Parathyroid adenoma (tissue), 2 donors: ENCODE data around the gene APOA1.

Experiments used
- H2AFZ ChIP-seq: fragments of 300-600 bp; sonication (generic); one replicate; pipeline ENCODE4 v1.7.0; 2017; ENCODE audit warnings: antibody characterized with exemption, mild to moderate bottlenecking
- H3K27ac ChIP-seq: fragments of 300-600 bp; sonication (generic); one replicate; pipeline ENCODE4 v1.7.0; 2017
- H3K27me3 ChIP-seq: fragments of 300-600 bp; sonication (generic); one replicate; pipeline ENCODE4 v1.7.0; 2017; ENCODE audit warnings: low read length; ENCODE audit not compliant: control insufficient read depth, insufficient read depth
- H3K36me3 ChIP-seq: fragments of 300-600 bp; sonication (generic); one replicate; pipeline ENCODE4 v1.7.0; 2017; ENCODE audit warnings: low read length; ENCODE audit not compliant: control insufficient read depth, insufficient read depth
- H3K4me1 ChIP-seq: fragments of 300-600 bp; sonication (generic); one replicate; pipeline ENCODE4 v1.7.0; 2017; ENCODE audit warnings: control low read depth
- H3K4me2 ChIP-seq: fragments of 300-600 bp; sonication (generic); one replicate; pipeline ENCODE4 v1.7.0; 2017; ENCODE audit warnings: low read length
- H3K4me3 ChIP-seq: fragments of 300-600 bp; sonication (generic); one replicate; pipeline ENCODE4 v1.7.0; 2017; ENCODE audit warnings: low read depth, low read length
- H3K79me2 ChIP-seq: fragments of 300-600 bp; sonication (generic); one replicate; pipeline ENCODE4 v1.7.0; 2017; ENCODE audit warnings: control low read depth
- H3K9ac ChIP-seq: fragments of 300-600 bp; sonication (generic); one replicate; pipeline ENCODE4 v1.7.0; 2017; ENCODE audit warnings: mild to moderate bottlenecking
- H3K9me3 ChIP-seq: fragments of 300-600 bp; sonication (generic); one replicate; pipeline ENCODE4 v1.7.0; 2017; ENCODE audit warnings: low read length; ENCODE audit not compliant: control insufficient read depth
- CTCF ChIP-seq: fragments of 300-600 bp; sonication (generic); IDR thresholded peaks from one replicate; pipeline ENCODE4 v1.7.0; 2017; ENCODE audit warnings: antibody characterized with exemption, mild to moderate bottlenecking
- donor health status: primary hyperparathyroidism.

APOA1 gene

GRCh38 chr11:116849486-116849885 is 12.1 kb upstream of the APOA1 start:
- H3K27ac ChIP-seq: no peak overlapping the region
- no peaks in the 10 kb centered on the region for H3K36me3 ChIP-seq
- H2AFZ ChIP-seq: no peak overlapping the region
- H3K4me2 ChIP-seq: no peak overlapping the region
- H3K79me2 ChIP-seq: no peaks in the 10 kb centered on the region
- TF ChIP-seq CTCF: no peak
- no peak overlapping the region for H3K4me3 ChIP-seq
- H3K27me3 ChIP-seq: no peaks in the 10 kb centered on the region
- no peaks in the 10 kb centered on the region for H3K9me3 ChIP-seq
- H3K4me1 ChIP-seq: no peaks in the 10 kb centered on the region
- H3K9ac ChIP-seq: no peak overlapping the region

- H3K9me3 ChIP-seq: no peaks in the 10 kb centered on the region
- H3K79me2 ChIP-seq: no peaks in the 10 kb centered on the region
- no peak overlapping the region for H3K4me3 ChIP-seq
- H3K9ac ChIP-seq: no peak overlapping the region
- H2AFZ ChIP-seq: no peak overlapping the region
- no peaks in the 10 kb centered on the region for H3K36me3 ChIP-seq
- no peak for TF ChIP-seq CTCF
- no peaks in the 10 kb centered on the region for H3K27me3 ChIP-seq
- no peak overlapping the region for H3K4me2 ChIP-seq
- no peak overlapping the region for H3K27ac ChIP-seq
- H3K4me1 ChIP-seq: no peaks in the 10 kb centered on the region
Observed at GRCh38 chr11:116849060-116849459, 11.6 kb upstream of the APOA1 start.

GRCh38 chr11:116847612-116848011 is 10.2 kb upstream of the APOA1 start:
- no peak overlapping the region for H2AFZ ChIP-seq
- no peak overlapping the region for H3K27ac ChIP-seq
- no peaks in the 10 kb centered on the region for H3K36me3 ChIP-seq
- H3K27me3 ChIP-seq: no peaks in the 10 kb centered on the region
- TF ChIP-seq CTCF: no peak
- no peaks in the 10 kb centered on the region for H3K4me1 ChIP-seq
- H3K79me2 ChIP-seq: no peaks in the 10 kb centered on the region
- H3K9ac ChIP-seq: no peak overlapping the region
- no peak overlapping the region for H3K4me2 ChIP-seq
- H3K9me3 ChIP-seq: no peaks in the 10 kb centered on the region
- no peak overlapping the region for H3K4me3 ChIP-seq

GRCh38 chr11:116844722-116845121 is 7.3 kb upstream of the APOA1 start:
- H3K4me3 ChIP-seq: no peak overlapping the region
- no peak overlapping the region for H3K9ac ChIP-seq
- H3K4me1 ChIP-seq: no peaks in the 10 kb centered on the region
- H3K27ac ChIP-seq: no peak overlapping the region
- no peaks in the 10 kb centered on the region for H3K79me2 ChIP-seq
- no peak overlapping the region for H3K4me2 ChIP-seq
- no peak for TF ChIP-seq CTCF
- H3K27me3 ChIP-seq: no peaks in the 10 kb centered on the region
- H3K36me3 ChIP-seq: no peaks in the 10 kb centered on the region
- H2AFZ ChIP-seq: no peak overlapping the region
- H3K9me3 ChIP-seq: no peaks in the 10 kb centered on the region

GRCh38 chr11:116843661-116844060 is 6.2 kb upstream of the APOA1 start:
- Histone ChIP-seq H3K27ac (no peak overlapping the region), H3K4me2 (no peak overlapping the region), H3K4me1 (no peaks in the 10 kb centered on the region), H3K36me3 (no peaks in the 10 kb centered on the region), H3K4me3 (no peak overlapping the region), H3K79me2 (no peaks in the 10 kb centered on the region), H3K27me3 (no peaks in the 10 kb centered on the region), H3K9me3 (no peaks in the 10 kb centered on the region), H3K9ac (no peak overlapping the region), H2AFZ (no peak overlapping the region)
- TF ChIP-seq CTCF: no peak
